Hematopoietic multipotent progenitor cell treated with erythropoietin and hydrocortisone succinate and interleukin-3 and kit ligand, for 17 days (in vitro differentiated cells): ENCODE results near the gene PLP1.
"Not testable (repeated sequence)": the region's sequence is repeated elsewhere in the genome, so short reads cannot be mapped to it uniquely, and the experiment has no call there.

Source experiments
- DNase-seq: peaks from one replicate; pipeline ENCODE4 v3.0.0-alpha.2; 2015; ENCODE audit warnings: low spot score

The PLP1 gene

GRCh38 chrX:103781062-103781402 is 4.4 kb downstream of the PLP1 start:
- no peak for DNase-seq

- no peak for DNase-seq
Measured at GRCh38 chrX:103781706-103782105, 5.1 kb downstream of the PLP1 start.

GRCh38 chrX:103782640-103783039 is 6.0 kb downstream of the PLP1 start:
- DNase-seq, result no peak

GRCh38 chrX:103783196-103783595 is 6.6 kb downstream of the PLP1 start:
- no peak for DNase-seq

GRCh38 chrX:103783971-103784370 is 7.3 kb downstream of the PLP1 start:
- no peak for DNase-seq

GRCh38 chrX:103789004-103789403 is 12.4 kb downstream of the PLP1 start:
- no peak for DNase-seq

GRCh38 chrX:103791228-103791627 is 14.6 kb downstream of the PLP1 start:
- DNase-seq, result no peak

GRCh38 chrX:103791826-103792485 is 15.3 kb downstream of the PLP1 start:
- no peak for DNase-seq

GRCh38 chrX:103792916-103793544 is 16.4 kb downstream of the PLP1 start:
- DNase-seq, result no peak

- DNase-seq, result no peak
Measured at GRCh38 chrX:103793545-103793940, 16.9 kb downstream of the PLP1 start.

GRCh38 chrX:103794119-103794518 is 17.5 kb downstream of the PLP1 start:
- no peak for DNase-seq

- no peak for DNase-seq
Measured at GRCh38 chrX:103797691-103798090, 21.1 kb downstream of the PLP1 start.

GRCh38 chrX:103800318-103800717 is 23.7 kb downstream of the PLP1 start:
- DNase-seq, result no peak

GRCh38 chrX:103805860-103806259 is 29.2 kb downstream of the PLP1 start:
- DNase-seq, result no peak

GRCh38 chrX:103806862-103807474 is 30.3 kb downstream of the PLP1 start:
- no peak for DNase-seq

- no peak for DNase-seq
Measured at GRCh38 chrX:103811858-103812257, 35.2 kb downstream of the PLP1 start.

GRCh38 chrX:103817101-103817500 is 40.5 kb downstream of the PLP1 start:
- not testable (repeated sequence) for DNase-seq

- DNase-seq, result peak; percentile 66
Measured at GRCh38 chrX:103817502-103817901, 40.9 kb downstream of the PLP1 start.

- no peak for DNase-seq
Measured at GRCh38 chrX:103818842-103819619, 42.4 kb downstream of the PLP1 start.

GRCh38 chrX:103820802-103821201 is 44.2 kb downstream of the PLP1 start:
- not testable (repeated sequence) for DNase-seq

- DNase-seq, result no peak
Measured at GRCh38 chrX:103823591-103823990, 47.0 kb downstream of the PLP1 start.

GRCh38 chrX:103825881-103826280 is 49.2 kb downstream of the PLP1 start:
- no peak for DNase-seq

GRCh38 chrX:103828529-103828928 is 51.9 kb downstream of the PLP1 start:
- DNase-seq, result no peak
